ENCODE measurements around the gene DHCR24.

Gene DHCR24

GRCh38 chr1:54871275-54872035 lies 15.5 kb downstream of the DHCR24 start:
- DNase-seq (ENCODE audit: extremely low read depth, low read depth), result no peak
- TF ChIP-seq CTCF (IDR thresholded peaks at IDR 0.05; ENCODE audit: low read depth, low read length, missing control alignments), result no peak
- no peak overlapping the region for H3K4me3 ChIP-seq (replicated peaks; ENCODE audit: low read depth, low read length)

- TF ChIP-seq CTCF (IDR thresholded peaks at IDR 0.05; ENCODE audit: low read depth, low read length, missing control alignments), result no peak
- H3K4me3 ChIP-seq (replicated peaks; ENCODE audit: low read depth, low read length), result no peak overlapping the region
- DNase-seq (ENCODE audit: extremely low read depth, low read depth), result no peak
Observed at GRCh38 chr1:54870869-54871268, 16.1 kb downstream of the DHCR24 start.

GRCh38 chr1:54869173-54869851 lies 17.7 kb downstream of the DHCR24 start:
- no peak for DNase-seq (ENCODE audit: extremely low read depth, low read depth)
- no peak overlapping the region for H3K4me3 ChIP-seq (replicated peaks; ENCODE audit: low read depth, low read length)
- no peak for TF ChIP-seq CTCF (IDR thresholded peaks at IDR 0.05; ENCODE audit: low read depth, low read length, missing control alignments)

- no peak for TF ChIP-seq CTCF (IDR thresholded peaks at IDR 0.05; ENCODE audit: low read depth, low read length, missing control alignments)
- H3K4me3 ChIP-seq (replicated peaks; ENCODE audit: low read depth, low read length), result no peak overlapping the region
- DNase-seq (ENCODE audit: extremely low read depth, low read depth), result no peak
Observed at GRCh38 chr1:54867717-54868057, 19.3 kb downstream of the DHCR24 start.

GRCh38 chr1:54866801-54867716 lies 19.9 kb downstream of the DHCR24 start:
- no peak for DNase-seq (ENCODE audit: extremely low read depth, low read depth)
- no peak for TF ChIP-seq CTCF (IDR thresholded peaks at IDR 0.05; ENCODE audit: low read depth, low read length, missing control alignments)
- H3K4me3 ChIP-seq (replicated peaks; ENCODE audit: low read depth, low read length), result no peak overlapping the region

GRCh38 chr1:54865238-54866073 lies 21.5 kb downstream of the DHCR24 start:
- no peak for TF ChIP-seq CTCF (IDR thresholded peaks at IDR 0.05; ENCODE audit: low read depth, low read length, missing control alignments)
- no peak overlapping the region for H3K4me3 ChIP-seq (replicated peaks; ENCODE audit: low read depth, low read length)
- DNase-seq (ENCODE audit: extremely low read depth, low read depth), result no peak

All from HFF-Myc (cell line).